Stimulated activated CD4-positive, alpha-beta T cell treated with anti-CD3 and anti-CD28 coated beads, TNF-alpha, amount 100 ng/mL, for 24 hours (primary cell): ENCODE data around the gene COL23A1.
"Not testable (repeated sequence)": the region's sequence is repeated elsewhere in the genome, so short reads cannot be mapped to it uniquely, and the experiment has no call there.

Source experiments
- DNase-seq, 3 experiments: peaks; one replicate each; pipeline ENCODE4 v3.0.0-alpha.2; 2020; ENCODE audit warnings: low read depth in 3 of 3

COL23A1 gene

GRCh38 chr5:178265746-178266145 is 324.4 kb downstream of the COL23A1 start:
- DNase-seq, result no peak

GRCh38 chr5:178264044-178264443 is 326.1 kb downstream of the COL23A1 start:
- no peak for DNase-seq

GRCh38 chr5:178261666-178262600 is 328.3 kb downstream of the COL23A1 start:
- DNase-seq, result no peak

- no peak for DNase-seq
Measured at GRCh38 chr5:178259623-178260536, 330.3 kb downstream of the COL23A1 start.

GRCh38 chr5:178257650-178258049 is 332.5 kb downstream of the COL23A1 start:
- no peak for DNase-seq

- DNase-seq, result no peak
Measured at GRCh38 chr5:178256746-178257145, 333.4 kb downstream of the COL23A1 start.

GRCh38 chr5:178253632-178254031 is 336.6 kb downstream of the COL23A1 start:
- DNase-seq, result not testable (repeated sequence)

GRCh38 chr5:178252258-178252657 is 337.9 kb downstream of the COL23A1 start:
- no peak for DNase-seq

GRCh38 chr5:178250263-178250662 is 339.9 kb downstream of the COL23A1 start:
- DNase-seq, result no peak

- no peak for DNase-seq
Measured at GRCh38 chr5:178249191-178249989, 340.8 kb downstream of the COL23A1 start.

- DNase-seq, result no peak
Measured at GRCh38 chr5:178248750-178249149, 341.4 kb downstream of the COL23A1 start.

GRCh38 chr5:178247481-178248456 is 342.4 kb downstream of the COL23A1 start:
- DNase-seq, result no peak

- DNase-seq, result no peak
Measured at GRCh38 chr5:178246624-178247279, 343.4 kb downstream of the COL23A1 start.

- no peak for DNase-seq
Measured at GRCh38 chr5:178245389-178245788, 344.8 kb downstream of the COL23A1 start.

- no peak for DNase-seq
Measured at GRCh38 chr5:178244576-178244975, 345.6 kb downstream of the COL23A1 start.

GRCh38 chr5:178242416-178242815 is 347.8 kb downstream of the COL23A1 start:
- DNase-seq, result no peak

GRCh38 chr5:178241688-178242231 is 348.4 kb downstream of the COL23A1 start:
- DNase-seq, result no peak

- DNase-seq, result no peak
Measured at GRCh38 chr5:178241231-178241663, 348.9 kb downstream of the COL23A1 start.

- no peak for DNase-seq
Measured at GRCh38 chr5:178240766-178241165, 349.4 kb downstream of the COL23A1 start.
